ENCODE measurements around the gene CUX1. TPM values are rescaled to one million over a fixed set of nuclear protein-coding genes. Genes with fewer than 3 reads are reported as not detected.

Gene CUX1
- total RNA-seq, 3 donors from 2014 or later = 85.2 to 167 (median 120) TPM

GRCh38 chr7:101945034-101945758, 127.8 kb downstream of the CUX1 start:
- Histone ChIP-seq H3K9me3 (no peaks in the 10 kb centered on the region), H3K4me1 (ENCODE audit: low read depth) (peaks cover 31% of the 10 kb centered on the region), H3K4me3 (no peak overlapping the region), H3K36me3 (ENCODE audit: low read depth) (no peaks in the 10 kb centered on the region)
- intact Hi-C loops (cut with DNase I, micrococcal nuclease) = no loop called here
- TF ChIP-seq CTCF (IDR thresholded peaks at IDR 0.05) = no peak
- DNase-seq (no peak), ATAC-seq (no peak)

- intact Hi-C loops (cut with DNase I, micrococcal nuclease) = no loop called here
- ATAC-seq (no peak), DNase-seq (no peak)
- no peak for TF ChIP-seq CTCF (IDR thresholded peaks at IDR 0.05)
- H3K4me1 ChIP-seq (ENCODE audit: low read depth) = peaks cover 5% of the 10 kb centered on the region
- no peaks in the 10 kb centered on the region for H3K36me3 ChIP-seq (ENCODE audit: low read depth)
- H3K9me3 ChIP-seq = no peaks in the 10 kb centered on the region
- no peak overlapping the region for H3K4me3 ChIP-seq
Measured at GRCh38 chr7:101947899-101948298, 130.5 kb downstream of the CUX1 start.

- no peak for DNase-seq
- no peaks in the 10 kb centered on the region for H3K36me3 ChIP-seq (ENCODE audit: low read depth)
- H3K9me3 ChIP-seq = no peaks in the 10 kb centered on the region
- intact Hi-C loops (cut with DNase I, micrococcal nuclease) = no loop called here
- no peak for ATAC-seq
- no peaks in the 10 kb centered on the region for H3K4me1 ChIP-seq (ENCODE audit: low read depth)
- no peak overlapping the region for H3K4me3 ChIP-seq
- TF ChIP-seq CTCF (IDR thresholded peaks at IDR 0.05) = no peak
Measured at GRCh38 chr7:101948650-101949049, 131.2 kb downstream of the CUX1 start.

GRCh38 chr7:101950450-101951119, 133.2 kb downstream of the CUX1 start:
- no peak for TF ChIP-seq CTCF (IDR thresholded peaks at IDR 0.05)
- peaks cover 3% of the 10 kb centered on the region for H3K4me1 ChIP-seq (ENCODE audit: low read depth)
- intact Hi-C loops (cut with DNase I, micrococcal nuclease) = no loop called here
- no peaks in the 10 kb centered on the region for H3K36me3 ChIP-seq (ENCODE audit: low read depth)
- no peaks in the 10 kb centered on the region for H3K9me3 ChIP-seq
- no peak overlapping the region for H3K4me3 ChIP-seq
- ATAC-seq (no peak), DNase-seq (no peak)

- Histone ChIP-seq H3K4me1 (ENCODE audit: low read depth) (peaks cover 3% of the 10 kb centered on the region), H3K36me3 (ENCODE audit: low read depth) (no peaks in the 10 kb centered on the region), H3K9me3 (no peaks in the 10 kb centered on the region), H3K4me3 (no peak overlapping the region)
- TF ChIP-seq CTCF (IDR thresholded peaks at IDR 0.05) = no peak
- intact Hi-C loops (cut with DNase I, micrococcal nuclease) = no loop called here
- DNase-seq (no peak), ATAC-seq (peak; percentile 67)
Measured at GRCh38 chr7:101951757-101952156, 134.3 kb downstream of the CUX1 start.

All from mucosa of descending colon (tissue), 3 donors.